ENCODE measurements around the gene FCSK. TPM values are rescaled to one million over a fixed set of nuclear protein-coding genes. Genes with fewer than 3 reads are reported as not detected.
"Not testable (repeated sequence)": the region's sequence is repeated elsewhere in the genome, so short reads cannot be mapped to it uniquely, and the experiment has no call there.

Gene FCSK
- total RNA-seq, result 10 to 100 TPM; 28.5 to 33.0 (median 29.6) TPM
- 15.7 TPM for total RNA-seq (2013)

GRCh38 chr16:70454222-70455034 is at the start of gene FCSK:
FCSK (plus strand) TSS chr16:70454595; CDS start chr16:70463191, 8,596 bp downstream.
- H3K27me3 ChIP-seq (ENCODE audit: control insufficient read depth, insufficient read depth, low read length), result no peaks in the 10 kb centered on the region
- H3K27ac Mint-ChIP-seq, result peak within 1 kb of the TSS; percentile 83 to 92
- peaks cover 10 to 20% of the 10 kb centered on the region in 2 donors for H3K4me1 Mint-ChIP-seq
- H3K4me1 ChIP-seq (ENCODE audit: control insufficient read depth, insufficient read depth, low read length), result peaks cover 21% of the 10 kb centered on the region
- no peaks in the 10 kb centered on the region for H3K9me3 Mint-ChIP-seq
- TF ChIP-seq CTCF (IDR thresholded peaks at IDR 0.05), result no peak
- DNase-seq (peak; percentile 68 to 84), ATAC-seq (peak; percentile 87 to 94 (median 92))
- intact Hi-C loops (cut with micrococcal nuclease), result loop anchor here (1.0 to 5.0 kb wide), 3 partner anchors 15 to 73 kb away; partner anchors contain the start of gene ST3GAL2
- H3K36me3 ChIP-seq (ENCODE audit: control insufficient read depth, insufficient read depth, low read length), result no peaks in the 10 kb centered on the region
- WGBS (ENCODE audit: insufficient coverage), result under 1% methylated on average over 67 of the region's 67 CpGs
- peak within 1 kb of the TSS; percentile 95 for H3K4me3 Mint-ChIP-seq
- H3K4me3 ChIP-seq (ENCODE audit: low read length), result peak within 1 kb of the TSS; percentile 73
- H3K27me3 Mint-ChIP-seq (ENCODE audit: low read depth in 2 of 2), result no peaks in the 10 kb centered on the region
- peak within 1 kb of the TSS; percentile 89 for H3K27ac ChIP-seq (ENCODE audit: low read length)
- no peaks in the 10 kb centered on the region for H3K9me3 ChIP-seq (ENCODE audit: control insufficient read depth, insufficient read depth, low read length)
- H3K36me3 Mint-ChIP-seq, result no peaks in the 10 kb centered on the region

GRCh38 chr16:70406104-70406503 is 48.3 kb upstream of the FCSK start:
- not testable (repeated sequence) for H3K27me3 Mint-ChIP-seq (ENCODE audit: low read depth in 2 of 2); H3K36me3 Mint-ChIP-seq

GRCh38 chr16:70407811-70408274 is 46.6 kb upstream of the FCSK start:
- no peak for ATAC-seq
- no peak overlapping the region for H3K27ac ChIP-seq (ENCODE audit: low read length)
- H3K27me3 ChIP-seq (ENCODE audit: control insufficient read depth, insufficient read depth, low read length), result no peaks in the 10 kb centered on the region

More at GRCh38 chr16:70406104-70406503, 48.3 kb upstream of the FCSK start:
- H3K4me3 ChIP-seq (ENCODE audit: low read length); DNase-seq; H3K27ac Mint-ChIP-seq; H3K27me3 ChIP-seq (ENCODE audit: control insufficient read depth, insufficient read depth, low read length); H3K9me3 ChIP-seq (ENCODE audit: control insufficient read depth, insufficient read depth, low read length); H3K9me3 Mint-ChIP-seq; H3K36me3 ChIP-seq (ENCODE audit: control insufficient read depth, insufficient read depth, low read length); H3K4me3 Mint-ChIP-seq; H3K27ac ChIP-seq (ENCODE audit: low read length); intact Hi-C loops (cut with micrococcal nuclease); ATAC-seq: not testable (repeated sequence)
- WGBS (ENCODE audit: insufficient coverage), result 85% methylated on average over 5 of the region's 5 CpGs
- peaks cover 36 to 39% of the 10 kb centered on the region in 2 donors for H3K4me1 Mint-ChIP-seq
- H3K4me1 ChIP-seq (ENCODE audit: control insufficient read depth, insufficient read depth, low read length), result peaks cover 35% of the 10 kb centered on the region

More at GRCh38 chr16:70407811-70408274, 46.6 kb upstream of the FCSK start:
- Mint-ChIP-seq H3K36me3 (no peaks in the 10 kb centered on the region), H3K27me3 (ENCODE audit: low read depth in 2 of 2) (no peaks in the 10 kb centered on the region), H3K9me3 (no peaks in the 10 kb centered on the region), H3K4me1 (peaks cover 30 to 34% of the 10 kb centered on the region in 2 donors), H3K4me3 (no peak overlapping the region), H3K27ac (no peak overlapping the region)
- intact Hi-C loops (cut with micrococcal nuclease), result no loop called here
- DNase-seq, result no peak
- no peak overlapping the region for H3K4me3 ChIP-seq (ENCODE audit: low read length)
- H3K9me3 ChIP-seq (ENCODE audit: control insufficient read depth, insufficient read depth, low read length), result no peaks in the 10 kb centered on the region
- H3K4me1 ChIP-seq (ENCODE audit: control insufficient read depth, insufficient read depth, low read length), result peaks cover 35% of the 10 kb centered on the region
- no peaks in the 10 kb centered on the region for H3K36me3 ChIP-seq (ENCODE audit: control insufficient read depth, insufficient read depth, low read length)
- TF ChIP-seq CTCF (IDR thresholded peaks at IDR 0.05), result no peak
- WGBS (ENCODE audit: insufficient coverage), result 84% methylated on average over 7 of the region's 10 CpGs

Measured in natural killer cell (primary cell).